ENCODE results near the gene COX10.

Gene COX10

DNA sequence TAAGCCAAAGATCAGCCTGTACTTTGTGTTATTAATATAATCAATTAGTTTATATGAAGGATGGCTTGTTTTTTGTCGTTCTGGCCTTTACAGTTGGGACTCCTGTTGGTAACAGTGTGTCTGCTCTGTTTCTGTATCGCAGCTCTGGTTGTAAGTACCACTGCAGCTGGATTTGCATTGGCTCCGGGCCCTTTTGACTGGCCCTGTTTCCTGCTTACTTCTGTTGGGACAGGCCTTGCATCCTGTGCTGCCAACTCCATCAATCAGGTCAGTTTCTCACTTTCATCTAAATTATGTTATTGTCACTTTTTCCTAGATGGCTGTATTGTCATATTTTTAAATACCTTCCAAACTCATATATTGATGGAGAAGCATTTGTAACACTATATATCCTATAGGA lies 32.7 kb downstream of the COX10 start:
- Histone ChIP-seq H3K36me3 (ENCODE audit: control insufficient read depth in 1 of 2, insufficient read depth in 2 of 2, low read length in 2 of 2) (peaks cover 0 to 6% of the 10 kb centered on the region in 2 donors), H3K27ac (ENCODE audit: low read length) (no peak overlapping the region), H3K4me3 (ENCODE audit: low read depth in 1 of 2, low read length in 2 of 2) (no peak overlapping the region), H3K9me3 (ENCODE audit: control insufficient read depth in 1 of 2, low read length in 2 of 2) (no peaks in the 10 kb centered on the region), H3K4me1 (ENCODE audit: control insufficient read depth in 1 of 2, insufficient read depth in 2 of 2, low read length in 2 of 2) (no peaks in the 10 kb centered on the region), H3K27me3 (ENCODE audit: low read depth, low read length) (no peaks in the 10 kb centered on the region)

- H3K36me3 ChIP-seq (ENCODE audit: control insufficient read depth in 1 of 2, insufficient read depth in 2 of 2, low read length in 2 of 2), result peaks cover 0 to 6% of the 10 kb centered on the region in 2 donors
- no peaks in the 10 kb centered on the region for H3K4me1 ChIP-seq (ENCODE audit: control insufficient read depth in 1 of 2, insufficient read depth in 2 of 2, low read length in 2 of 2)
- no peak overlapping the region for H3K4me3 ChIP-seq (ENCODE audit: low read depth in 1 of 2, low read length in 2 of 2)
- no peaks in the 10 kb centered on the region for H3K9me3 ChIP-seq (ENCODE audit: control insufficient read depth in 1 of 2, low read length in 2 of 2)
- H3K27ac ChIP-seq (ENCODE audit: low read length), result no peak overlapping the region
- no peaks in the 10 kb centered on the region for H3K27me3 ChIP-seq (ENCODE audit: low read depth, low read length)
Measured at GRCh38 chr17:14103836-14104235, 34.5 kb downstream of the COX10 start.

GRCh38 chr17:14104734-14105133 lies 35.4 kb downstream of the COX10 start:
- H3K4me1 ChIP-seq (ENCODE audit: control insufficient read depth in 1 of 2, insufficient read depth in 2 of 2, low read length in 2 of 2), result no peaks in the 10 kb centered on the region

GRCh38 chr17:14107889-14108288 lies 38.6 kb downstream of the COX10 start:
- Histone ChIP-seq H3K4me3 (ENCODE audit: low read depth in 1 of 2, low read length in 2 of 2) (no peak overlapping the region), H3K4me1 (ENCODE audit: control insufficient read depth in 1 of 2, insufficient read depth in 2 of 2, low read length in 2 of 2) (no peaks in the 10 kb centered on the region), H3K27me3 (ENCODE audit: low read depth, low read length) (no peaks in the 10 kb centered on the region), H3K9me3 (ENCODE audit: control insufficient read depth in 1 of 2, low read length in 2 of 2) (no peaks in the 10 kb centered on the region), H3K27ac (ENCODE audit: low read length) (no peak overlapping the region), H3K36me3 (ENCODE audit: control insufficient read depth in 1 of 2, insufficient read depth in 2 of 2, low read length in 2 of 2) (no peaks in the 10 kb centered on the region)

More at GRCh38 chr17:14104734-14105133, 35.4 kb downstream of the COX10 start:
- Histone ChIP-seq H3K27ac (ENCODE audit: low read length) (no peak overlapping the region), H3K9me3 (ENCODE audit: control insufficient read depth in 1 of 2, low read length in 2 of 2) (no peaks in the 10 kb centered on the region), H3K4me3 (ENCODE audit: low read depth in 1 of 2, low read length in 2 of 2) (no peak overlapping the region), H3K27me3 (ENCODE audit: low read depth, low read length) (no peaks in the 10 kb centered on the region), H3K36me3 (ENCODE audit: control insufficient read depth in 1 of 2, insufficient read depth in 2 of 2, low read length in 2 of 2) (peaks cover 0 to 6% of the 10 kb centered on the region in 2 donors)

GRCh38 chr17:14112407-14112806 lies 43.1 kb downstream of the COX10 start:
- Histone ChIP-seq H3K4me3 (ENCODE audit: low read depth in 1 of 2, low read length in 2 of 2) (no peak overlapping the region), H3K9me3 (ENCODE audit: control insufficient read depth in 1 of 2, low read length in 2 of 2) (no peaks in the 10 kb centered on the region), H3K27ac (ENCODE audit: low read length) (no peak overlapping the region), H3K36me3 (ENCODE audit: control insufficient read depth in 1 of 2, insufficient read depth in 2 of 2, low read length in 2 of 2) (no peaks in the 10 kb centered on the region), H3K27me3 (ENCODE audit: low read depth, low read length) (no peaks in the 10 kb centered on the region), H3K4me1 (ENCODE audit: control insufficient read depth in 1 of 2, insufficient read depth in 2 of 2, low read length in 2 of 2) (no peaks in the 10 kb centered on the region)

DNA sequence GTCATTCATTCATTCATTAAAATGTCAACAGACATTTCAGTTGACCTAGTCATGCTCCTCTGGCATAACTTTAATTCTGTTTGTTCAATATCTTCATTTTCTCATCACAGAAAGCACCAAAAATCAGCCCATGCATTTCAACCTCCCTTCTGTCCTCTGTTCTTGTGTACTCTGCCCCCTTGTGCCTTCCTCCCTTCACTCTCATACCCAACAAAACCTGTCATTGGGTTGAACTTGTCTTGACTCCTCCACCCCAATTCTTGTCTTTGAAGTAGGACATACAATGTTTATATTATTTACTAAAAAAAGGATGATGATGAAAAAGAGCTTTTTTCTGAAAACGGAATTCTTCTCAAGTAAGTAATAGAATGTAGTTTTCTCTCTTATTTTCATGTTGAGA lies 43.8 kb downstream of the COX10 start:
- Histone ChIP-seq H3K4me3 (ENCODE audit: low read depth in 1 of 2, low read length in 2 of 2) (no peak overlapping the region), H3K27ac (ENCODE audit: low read length) (no peak overlapping the region), H3K27me3 (ENCODE audit: low read depth, low read length) (no peaks in the 10 kb centered on the region), H3K9me3 (ENCODE audit: control insufficient read depth in 1 of 2, low read length in 2 of 2) (no peaks in the 10 kb centered on the region), H3K4me1 (ENCODE audit: control insufficient read depth in 1 of 2, insufficient read depth in 2 of 2, low read length in 2 of 2) (no peaks in the 10 kb centered on the region), H3K36me3 (ENCODE audit: control insufficient read depth in 1 of 2, insufficient read depth in 2 of 2, low read length in 2 of 2) (no peaks in the 10 kb centered on the region)

DNA sequence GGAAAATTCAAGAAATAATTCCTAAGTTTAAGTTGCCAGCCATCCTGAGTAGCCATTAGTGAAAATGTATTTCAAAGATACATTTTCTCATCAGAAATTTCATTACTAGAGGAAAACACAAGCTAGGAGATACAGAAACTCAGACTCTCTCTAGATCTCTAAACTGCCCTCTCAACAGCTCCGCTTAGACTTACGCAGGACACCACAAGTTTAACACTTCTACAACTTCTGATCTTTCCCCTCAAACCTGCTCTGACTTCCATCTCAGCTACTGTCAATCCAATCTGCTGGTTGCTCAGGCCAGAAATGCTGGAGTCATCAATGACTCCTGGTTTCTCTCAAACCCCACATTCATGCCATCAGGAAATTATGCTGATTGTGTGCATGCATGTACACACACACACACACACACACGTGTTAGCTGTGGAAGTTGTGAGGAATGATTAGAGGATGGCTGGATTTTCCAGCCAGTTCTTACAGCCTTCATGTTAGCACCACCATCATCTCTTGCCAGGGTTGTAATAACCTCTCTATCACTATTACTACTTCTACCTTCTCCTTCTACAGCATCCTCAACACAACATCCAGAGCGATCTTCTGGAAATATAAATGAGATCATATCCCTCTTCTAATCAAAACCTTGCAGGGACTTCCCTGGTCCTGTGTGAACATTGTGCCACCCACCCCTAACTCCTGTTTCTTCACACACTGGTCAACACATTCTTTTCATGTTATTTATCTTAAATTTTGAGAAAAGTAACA lies 47.1 kb downstream of the COX10 start:
- Histone ChIP-seq H3K4me1 (ENCODE audit: control insufficient read depth in 1 of 2, insufficient read depth in 2 of 2, low read length in 2 of 2) (no peaks in the 10 kb centered on the region), H3K27ac (ENCODE audit: low read length) (no peak overlapping the region), H3K36me3 (ENCODE audit: control insufficient read depth in 1 of 2, insufficient read depth in 2 of 2, low read length in 2 of 2) (no peaks in the 10 kb centered on the region), H3K9me3 (ENCODE audit: control insufficient read depth in 1 of 2, low read length in 2 of 2) (no peaks in the 10 kb centered on the region), H3K27me3 (ENCODE audit: low read depth, low read length) (no peaks in the 10 kb centered on the region), H3K4me3 (ENCODE audit: low read depth in 1 of 2, low read length in 2 of 2) (no peak overlapping the region)

DNA sequence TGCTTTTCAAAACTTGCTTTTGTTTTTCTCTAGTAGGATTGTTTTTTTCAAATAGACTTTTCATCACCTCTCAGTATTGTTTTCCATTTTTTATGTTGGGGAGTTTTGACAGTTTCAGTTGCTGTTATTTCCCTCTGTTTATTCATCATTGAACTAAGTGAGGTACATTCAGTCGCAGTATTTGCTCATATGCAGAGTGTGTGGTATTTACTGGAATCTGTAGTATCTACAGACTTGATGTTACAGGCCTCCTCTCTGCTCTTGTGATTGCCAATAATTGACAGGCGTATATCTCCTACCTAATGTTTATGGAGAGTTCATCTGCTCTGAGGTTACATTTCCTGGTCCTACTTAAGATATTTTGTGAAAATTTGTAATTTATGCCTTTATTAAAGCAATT lies 49.6 kb downstream of the COX10 start:
- H3K9me3 ChIP-seq (ENCODE audit: control insufficient read depth in 1 of 2, low read length in 2 of 2), result no peaks in the 10 kb centered on the region
- no peak overlapping the region for H3K4me3 ChIP-seq (ENCODE audit: low read depth in 1 of 2, low read length in 2 of 2)
- H3K27ac ChIP-seq (ENCODE audit: low read length), result no peak overlapping the region
- H3K27me3 ChIP-seq (ENCODE audit: low read depth, low read length), result no peaks in the 10 kb centered on the region
- no peaks in the 10 kb centered on the region for H3K36me3 ChIP-seq (ENCODE audit: control insufficient read depth in 1 of 2, insufficient read depth in 2 of 2, low read length in 2 of 2)
- H3K4me1 ChIP-seq (ENCODE audit: control insufficient read depth in 1 of 2, insufficient read depth in 2 of 2, low read length in 2 of 2), result no peaks in the 10 kb centered on the region

DNA sequence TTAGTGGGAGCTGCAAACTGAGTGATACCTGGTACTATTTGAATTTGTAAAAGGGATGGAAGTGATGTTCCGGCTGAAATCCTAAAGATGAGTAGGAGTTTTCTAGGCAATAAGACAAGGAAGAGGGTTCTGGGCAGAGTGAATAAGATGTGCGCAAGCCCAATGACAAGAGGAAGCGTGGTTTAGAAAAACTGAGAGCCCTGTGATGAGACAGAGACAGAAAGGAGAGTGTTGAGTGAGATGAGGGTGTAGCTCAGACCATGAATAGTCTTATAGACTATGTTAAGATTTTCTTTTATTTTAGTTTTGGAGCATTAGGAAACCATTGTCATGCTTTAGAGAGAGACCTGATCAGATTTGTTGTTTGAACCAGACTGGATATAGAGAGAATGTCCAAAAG lies 50.2 kb downstream of the COX10 start:
- no peaks in the 10 kb centered on the region for H3K4me1 ChIP-seq (ENCODE audit: control insufficient read depth in 1 of 2, insufficient read depth in 2 of 2, low read length in 2 of 2)
- no peak overlapping the region for H3K4me3 ChIP-seq (ENCODE audit: low read depth in 1 of 2, low read length in 2 of 2)
- H3K9me3 ChIP-seq (ENCODE audit: control insufficient read depth in 1 of 2, low read length in 2 of 2), result no peaks in the 10 kb centered on the region
- no peaks in the 10 kb centered on the region for H3K36me3 ChIP-seq (ENCODE audit: control insufficient read depth in 1 of 2, insufficient read depth in 2 of 2, low read length in 2 of 2)
- no peaks in the 10 kb centered on the region for H3K27me3 ChIP-seq (ENCODE audit: low read depth, low read length)
- H3K27ac ChIP-seq (ENCODE audit: low read length), result no peak overlapping the region

DNA sequence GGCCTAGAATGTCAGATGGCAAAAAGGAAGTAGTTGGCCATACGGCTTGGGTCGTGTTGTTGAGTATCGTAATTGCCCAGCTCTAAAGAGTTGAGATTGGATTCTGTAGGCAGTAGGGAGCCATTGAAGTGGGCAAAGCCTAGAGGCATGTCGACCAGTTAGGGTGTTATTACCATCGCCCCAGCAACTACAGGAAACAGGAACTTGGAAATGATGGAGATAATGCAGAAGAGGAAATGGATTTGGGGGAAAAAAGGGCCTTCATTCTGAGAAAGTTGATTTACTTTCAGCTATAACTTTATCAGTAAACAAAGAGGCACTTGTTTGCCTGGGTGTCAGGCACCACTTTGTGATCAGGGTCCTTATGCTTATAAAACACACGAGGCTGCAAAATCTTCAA lies 52.6 kb downstream of the COX10 start:
- Histone ChIP-seq H3K4me3 (ENCODE audit: low read depth in 1 of 2, low read length in 2 of 2) (no peak overlapping the region), H3K27me3 (ENCODE audit: low read depth, low read length) (no peaks in the 10 kb centered on the region), H3K9me3 (ENCODE audit: control insufficient read depth in 1 of 2, low read length in 2 of 2) (no peaks in the 10 kb centered on the region), H3K36me3 (ENCODE audit: control insufficient read depth in 1 of 2, insufficient read depth in 2 of 2, low read length in 2 of 2) (no peaks in the 10 kb centered on the region), H3K4me1 (ENCODE audit: control insufficient read depth in 1 of 2, insufficient read depth in 2 of 2, low read length in 2 of 2) (no peaks in the 10 kb centered on the region), H3K27ac (ENCODE audit: low read length) (no peak overlapping the region)

DNA sequence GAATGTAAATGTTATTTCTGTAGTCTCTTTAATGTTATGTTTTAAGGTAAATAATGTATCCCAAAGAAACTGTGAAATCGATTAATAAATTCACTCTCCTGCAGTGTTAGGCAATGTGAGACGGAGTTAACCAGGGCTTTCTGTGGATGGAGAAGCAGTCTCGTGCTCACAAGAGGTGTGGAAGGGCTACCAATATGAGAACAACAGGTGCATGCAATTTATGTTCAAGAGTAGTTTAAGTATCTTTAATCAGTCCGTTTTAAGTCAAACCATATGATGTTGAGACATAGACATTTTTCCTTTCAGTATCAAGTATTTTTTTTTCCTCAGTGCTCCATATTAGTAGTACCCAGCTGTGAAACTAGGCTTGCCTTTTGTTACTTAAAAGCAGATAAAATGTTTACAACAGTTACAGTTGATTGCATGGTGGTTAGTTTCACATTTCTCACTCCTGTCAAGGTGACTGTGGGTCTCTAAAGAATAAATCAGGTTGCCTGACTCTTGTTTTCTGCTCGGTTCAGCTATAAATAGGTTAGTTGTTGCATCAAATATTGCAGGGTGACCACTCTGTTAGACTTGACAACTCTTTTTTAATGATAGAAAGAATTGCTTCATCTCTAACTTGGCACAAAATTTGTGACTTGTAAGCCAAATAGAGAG lies 54.4 kb downstream of the COX10 start:
- no peaks in the 10 kb centered on the region for H3K27me3 ChIP-seq (ENCODE audit: low read depth, low read length)
- H3K36me3 ChIP-seq (ENCODE audit: control insufficient read depth in 1 of 2, insufficient read depth in 2 of 2, low read length in 2 of 2), result no peaks in the 10 kb centered on the region
- no peak overlapping the region for H3K27ac ChIP-seq (ENCODE audit: low read length)
- no peaks in the 10 kb centered on the region for H3K9me3 ChIP-seq (ENCODE audit: control insufficient read depth in 1 of 2, low read length in 2 of 2)
- no peak overlapping the region for H3K4me3 ChIP-seq (ENCODE audit: low read depth in 1 of 2, low read length in 2 of 2)
- H3K4me1 ChIP-seq (ENCODE audit: control insufficient read depth in 1 of 2, insufficient read depth in 2 of 2, low read length in 2 of 2), result no peaks in the 10 kb centered on the region

GRCh38 chr17:14124854-14125253 lies 55.5 kb downstream of the COX10 start:
- Histone ChIP-seq H3K27ac (ENCODE audit: low read length) (no peak overlapping the region), H3K4me3 (ENCODE audit: low read depth in 1 of 2, low read length in 2 of 2) (no peak overlapping the region), H3K36me3 (ENCODE audit: control insufficient read depth in 1 of 2, insufficient read depth in 2 of 2, low read length in 2 of 2) (no peaks in the 10 kb centered on the region), H3K9me3 (ENCODE audit: control insufficient read depth in 1 of 2, low read length in 2 of 2) (no peaks in the 10 kb centered on the region), H3K4me1 (ENCODE audit: control insufficient read depth in 1 of 2, insufficient read depth in 2 of 2, low read length in 2 of 2) (no peaks in the 10 kb centered on the region), H3K27me3 (ENCODE audit: low read depth, low read length) (no peaks in the 10 kb centered on the region)
